ELF-1 (cell line): ENCODE results near the gene EDRF1.
"Not testable (repeated sequence)": the region's sequence is repeated elsewhere in the genome, so short reads cannot be mapped to it uniquely, and the experiment has no call there.

ENCODE experiments used
- DNase-seq: peaks from one replicate; pipeline ENCODE4 v3.0.0-alpha.2; 2016; ENCODE audit warnings: low read depth, low spot score

EDRF1 gene

DNA sequence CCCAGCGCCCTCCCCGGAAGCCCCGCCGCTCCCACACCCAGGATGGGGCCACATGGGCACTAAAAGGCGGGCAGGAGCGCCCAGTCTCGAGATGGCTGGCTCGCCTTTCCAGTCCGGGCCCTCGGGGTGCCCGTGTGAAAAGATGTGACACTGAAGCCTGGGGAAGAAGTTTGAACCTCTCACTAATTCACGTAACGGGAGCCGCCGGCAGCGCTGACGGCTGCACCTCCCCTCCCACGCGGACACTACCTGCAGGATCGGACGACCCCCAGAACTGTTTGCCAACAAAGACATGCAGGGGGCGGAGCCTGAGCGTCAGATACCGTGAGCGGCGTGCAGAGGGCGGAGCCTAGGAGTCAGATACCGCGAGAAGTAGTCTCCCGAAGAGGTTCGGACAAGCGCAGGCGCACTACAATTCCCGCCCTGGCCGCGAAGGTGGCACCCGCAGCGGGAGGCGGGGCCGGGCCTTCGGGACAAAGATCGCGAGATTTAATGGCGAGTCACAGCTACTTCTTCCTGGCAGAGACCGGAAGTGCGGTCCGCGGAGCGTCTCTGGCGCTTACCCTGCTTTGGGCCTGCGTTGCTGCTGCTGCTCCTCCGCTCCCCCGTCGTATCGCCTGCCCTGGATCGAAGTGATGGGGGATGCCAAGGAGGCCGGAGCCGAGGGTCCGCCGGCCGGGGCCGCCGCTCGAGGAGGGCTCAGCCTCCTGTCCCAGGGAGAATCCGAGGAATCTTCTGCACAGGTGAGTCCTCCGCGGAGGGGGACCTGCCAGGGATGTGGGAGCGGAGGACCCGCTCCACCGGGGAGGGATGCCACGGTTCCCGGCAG, at the start of gene EDRF1:
Gene EDRF1 (plus strand): TSS at position 537 of the 829 bp plus-strand sequence. CDS start 99 bp downstream, at position 636.
- peak; percentile 100 for DNase-seq

DNA sequence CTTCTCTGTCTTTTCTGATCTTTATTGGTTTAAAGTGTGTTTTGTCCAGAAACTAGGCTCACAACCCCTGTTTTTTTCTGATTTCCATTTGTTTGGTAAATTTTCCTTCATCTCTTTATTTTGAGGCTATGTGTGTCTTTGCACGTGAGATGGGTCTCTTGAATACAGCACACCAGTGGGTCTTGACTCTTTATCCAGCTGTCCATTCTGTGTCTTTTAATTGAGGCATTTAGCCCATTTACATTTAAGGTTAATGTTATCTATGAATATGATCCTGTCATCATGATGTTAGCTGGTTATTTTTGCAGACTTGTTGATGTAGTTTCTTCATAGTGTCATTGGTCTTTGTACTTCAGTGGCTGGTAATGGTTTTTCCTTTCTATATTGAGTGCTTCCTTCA, 46.6 kb upstream of the EDRF1 start:
- no peak for DNase-seq

DNA sequence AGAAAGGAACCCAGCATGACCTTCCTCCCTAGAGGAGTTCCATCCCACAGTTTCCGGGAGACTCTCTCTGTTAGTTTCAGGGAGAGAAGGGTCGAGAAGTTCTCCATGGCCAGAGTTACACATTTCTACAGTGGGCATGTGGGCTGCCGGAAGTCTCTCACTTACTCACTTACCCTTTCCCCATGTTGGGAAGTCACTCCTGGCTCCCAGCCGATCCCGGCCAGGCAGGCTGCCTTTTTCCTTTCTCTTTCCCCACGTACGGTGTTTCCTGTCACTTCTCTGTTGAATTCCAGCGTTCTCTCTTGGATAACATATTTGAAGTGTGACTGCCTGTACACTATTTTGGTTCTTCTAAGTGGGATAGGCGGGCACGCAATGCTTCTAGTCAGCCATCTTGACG, 40.1 kb upstream of the EDRF1 start:
- DNase-seq: no peak

DNA sequence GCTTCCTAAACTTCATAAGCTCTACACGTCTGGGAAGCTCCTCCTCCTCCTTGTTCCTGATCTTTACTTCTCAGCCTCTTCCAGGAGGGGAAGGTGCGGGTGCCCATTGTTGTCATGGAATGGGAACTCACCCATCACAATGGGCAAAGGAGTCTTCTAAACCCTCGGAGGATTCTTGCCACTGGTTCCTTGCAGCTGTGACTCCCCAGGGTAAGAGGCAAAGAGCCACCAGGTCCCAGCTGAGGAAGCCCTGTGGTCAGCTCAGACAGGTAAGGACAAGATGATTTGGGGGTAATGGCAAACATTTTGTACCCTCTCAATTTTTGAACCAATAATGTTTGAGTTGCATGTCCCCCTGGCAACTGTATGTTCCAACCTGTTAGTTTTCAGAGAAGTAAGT, 36.4 kb upstream of the EDRF1 start, which contains the start of gene TEX36:
Gene TEX36 (minus strand): TSS at position 101 of the 400 bp plus-strand sequence. CDS start 174 bp downstream, outside the sequence.
- no peak for DNase-seq

GRCh38 chr10:125683821-125684220, 35.7 kb upstream of the EDRF1 start:
- DNase-seq: no peak

DNA sequence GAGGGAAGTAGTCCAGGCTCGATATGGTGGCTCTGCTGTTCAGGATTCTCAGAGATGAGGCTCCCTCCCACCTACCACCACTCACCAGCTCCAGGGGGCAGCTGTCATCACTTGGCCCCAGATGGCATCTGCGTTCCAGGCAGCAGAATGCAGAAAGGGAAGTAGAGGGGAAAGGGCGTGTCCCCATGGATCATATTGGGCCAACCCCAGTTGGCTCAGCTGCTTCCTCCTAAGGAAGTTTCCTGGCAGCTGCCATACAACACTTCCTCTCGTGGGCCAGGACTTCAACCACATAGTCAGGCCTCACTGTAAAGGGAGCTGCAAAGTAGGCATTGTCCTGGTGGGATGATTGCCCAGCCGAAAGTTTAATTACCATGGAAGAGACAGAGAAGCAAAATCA, 34.9 kb upstream of the EDRF1 start:
- DNase-seq: no peak

- no peak for DNase-seq
These were observed 31.9 kb upstream of the EDRF1 start for GRCh38 chr10:125687507-125688185.

DNA sequence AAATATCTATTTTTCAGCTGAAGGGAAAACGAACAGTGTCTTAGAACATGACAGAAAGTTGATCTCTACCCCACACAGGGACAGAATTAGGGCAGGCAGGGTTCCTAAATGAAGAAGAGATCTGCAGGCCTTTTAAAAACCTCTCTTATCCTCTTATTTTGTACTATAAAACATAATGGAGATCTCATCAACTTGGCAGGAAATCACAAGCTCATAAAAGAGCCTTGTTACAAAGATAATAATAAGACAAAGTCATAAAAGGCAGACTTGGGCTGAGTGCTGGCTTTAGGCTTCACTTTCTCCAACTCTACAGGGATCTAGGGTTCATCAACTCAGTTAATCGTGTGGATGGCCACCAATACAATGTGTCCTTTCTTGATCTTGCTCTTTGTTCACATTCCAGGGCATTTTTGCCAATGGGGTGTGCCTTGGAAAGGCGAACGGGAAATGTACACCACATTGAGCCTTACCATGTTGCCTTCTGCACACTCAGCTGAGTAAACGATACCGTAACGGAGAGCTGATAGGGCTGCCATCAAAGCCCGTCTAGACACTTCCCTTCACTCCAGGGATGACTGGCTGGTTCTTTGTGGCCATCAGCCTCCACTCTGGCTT, 29.4 kb upstream of the EDRF1 start:
- no peak for DNase-seq

GRCh38 chr10:125691160-125691981, 28.1 kb upstream of the EDRF1 start:
- no peak for DNase-seq

DNA sequence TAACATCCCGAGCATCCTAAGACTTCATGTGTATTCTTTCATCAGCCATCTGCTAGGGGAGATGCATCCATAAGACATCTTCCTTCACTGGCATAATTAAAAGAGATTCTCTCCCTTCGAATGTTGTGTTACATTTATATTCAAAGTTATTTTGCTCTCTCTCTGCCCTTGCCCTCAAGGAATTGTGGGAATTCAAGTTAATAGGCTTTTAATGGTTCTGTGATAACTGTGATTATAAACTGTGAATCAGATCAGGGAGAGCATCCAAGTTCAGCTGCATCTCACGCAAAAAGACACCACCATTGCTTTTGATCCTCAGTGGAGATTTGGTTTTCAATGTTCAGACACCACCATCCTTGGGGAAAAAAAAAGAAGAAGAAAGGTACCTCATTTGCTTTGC, 27.3 kb upstream of the EDRF1 start:
- DNase-seq: no peak

- DNase-seq: no peak
These were observed 26.6 kb upstream of the EDRF1 start for GRCh38 chr10:125692601-125693523.

DNA sequence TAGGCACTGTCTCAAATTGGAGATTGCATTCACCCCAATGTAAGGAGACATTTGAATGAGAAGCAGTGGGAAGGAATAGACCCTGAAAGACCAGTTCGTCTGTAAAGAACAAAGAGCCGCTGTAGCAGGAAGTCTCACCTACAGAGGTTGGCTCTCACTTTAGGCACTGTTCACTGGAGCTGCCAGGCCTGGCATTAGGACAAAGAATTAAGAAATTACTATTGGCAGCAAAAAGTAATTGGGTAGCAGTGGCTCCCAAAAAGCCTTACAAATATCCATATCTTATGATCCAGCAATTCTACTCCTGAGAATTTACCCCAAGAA, 26.0 kb upstream of the EDRF1 start:
- no peak for DNase-seq

- DNase-seq: no peak
These were observed 24.6 kb upstream of the EDRF1 start for GRCh38 chr10:125694883-125695282.

DNA sequence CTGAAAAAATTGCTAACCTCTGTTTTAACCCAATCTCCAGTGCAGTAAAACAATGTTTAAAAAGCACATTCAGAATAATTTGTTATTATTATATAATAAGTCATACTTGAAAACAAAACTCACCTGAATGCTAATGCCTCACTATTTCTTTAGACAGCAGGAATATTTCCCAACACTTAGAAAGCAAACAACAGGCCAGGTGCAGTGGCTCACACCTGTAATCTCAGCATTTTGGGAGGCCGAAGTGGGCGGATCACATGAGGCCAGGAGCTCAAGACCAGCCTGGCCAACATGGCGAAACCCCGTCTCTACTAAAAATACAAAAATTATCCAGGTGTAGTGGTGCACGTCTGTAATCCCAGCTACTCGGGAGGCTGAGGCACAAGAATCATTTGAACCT, 22.6 kb upstream of the EDRF1 start:
- DNase-seq: not testable (repeated sequence)

GRCh38 chr10:125698481-125698998, 21.0 kb upstream of the EDRF1 start:
- DNase-seq: no peak

GRCh38 chr10:125699562-125700143, 19.9 kb upstream of the EDRF1 start:
- DNase-seq: no peak

GRCh38 chr10:125700355-125700911, 19.1 kb upstream of the EDRF1 start:
- DNase-seq: no peak

DNA sequence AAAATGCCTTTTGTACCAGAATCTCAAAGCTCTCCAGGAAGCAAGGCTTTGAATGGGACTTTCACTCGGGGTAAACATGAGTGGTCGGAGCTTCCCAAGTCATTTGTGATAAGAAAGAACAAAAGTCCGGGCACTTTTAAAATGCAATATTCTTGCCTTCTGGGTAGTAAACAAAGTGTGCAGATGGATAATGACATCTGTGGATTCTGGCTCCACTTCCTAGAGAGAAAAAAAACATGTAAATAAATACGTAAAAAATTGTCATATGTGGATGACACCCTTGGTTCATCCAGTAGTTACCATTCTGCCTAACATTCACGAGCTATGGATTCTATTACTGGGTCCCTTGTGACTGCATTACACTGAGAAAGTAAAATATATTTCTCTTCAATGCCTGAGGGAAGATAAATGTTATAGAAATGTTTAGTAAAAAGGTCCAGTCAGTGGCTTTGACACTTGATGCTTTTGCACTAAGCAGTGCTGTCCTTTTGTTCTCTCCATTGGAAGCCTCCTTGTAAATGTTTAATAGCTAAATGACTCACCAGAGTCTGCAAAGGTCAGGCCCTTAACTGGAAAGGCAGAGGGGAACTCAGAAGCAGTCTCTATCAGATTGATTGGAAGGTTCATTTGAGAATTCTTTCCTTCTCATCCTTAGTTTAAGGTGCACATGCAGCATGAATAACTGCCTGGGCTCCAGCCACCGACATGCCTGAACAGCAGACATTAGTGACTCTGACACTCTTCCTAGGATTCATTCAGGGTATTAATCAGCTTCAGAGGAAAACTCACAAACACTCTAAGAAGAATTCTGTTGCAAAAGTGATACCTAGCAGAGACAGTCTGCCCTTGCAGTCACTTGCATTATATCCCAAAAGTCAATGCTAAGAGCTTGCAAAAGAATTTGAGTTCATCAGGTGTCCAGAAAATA, 11.7 kb upstream of the EDRF1 start:
- no peak for DNase-seq
